Measurements from ENCODE around the gene KLK12. TPM values are rescaled to one million over a fixed set of nuclear protein-coding genes. Genes with fewer than 3 reads are reported as not detected.

The KLK12 gene
- total and polyA plus RNA-seq, 8 donors: 0.31 to 1.3 (median 0.44) TPM; not detected in 1

- H3K27me3 ChIP-seq: peaks cover 15 to 98% of the 10 kb centered on the region in 2 donors
These were observed 22.1 kb downstream of the KLK12 start for GRCh38 chr19:51012661-51013190.

GRCh38 chr19:51010066-51010795 lies 24.6 kb downstream of the KLK12 start:
- intact Hi-C loops (cut with DNase I): no loop called here
- TF ChIP-seq, protein P1, sequence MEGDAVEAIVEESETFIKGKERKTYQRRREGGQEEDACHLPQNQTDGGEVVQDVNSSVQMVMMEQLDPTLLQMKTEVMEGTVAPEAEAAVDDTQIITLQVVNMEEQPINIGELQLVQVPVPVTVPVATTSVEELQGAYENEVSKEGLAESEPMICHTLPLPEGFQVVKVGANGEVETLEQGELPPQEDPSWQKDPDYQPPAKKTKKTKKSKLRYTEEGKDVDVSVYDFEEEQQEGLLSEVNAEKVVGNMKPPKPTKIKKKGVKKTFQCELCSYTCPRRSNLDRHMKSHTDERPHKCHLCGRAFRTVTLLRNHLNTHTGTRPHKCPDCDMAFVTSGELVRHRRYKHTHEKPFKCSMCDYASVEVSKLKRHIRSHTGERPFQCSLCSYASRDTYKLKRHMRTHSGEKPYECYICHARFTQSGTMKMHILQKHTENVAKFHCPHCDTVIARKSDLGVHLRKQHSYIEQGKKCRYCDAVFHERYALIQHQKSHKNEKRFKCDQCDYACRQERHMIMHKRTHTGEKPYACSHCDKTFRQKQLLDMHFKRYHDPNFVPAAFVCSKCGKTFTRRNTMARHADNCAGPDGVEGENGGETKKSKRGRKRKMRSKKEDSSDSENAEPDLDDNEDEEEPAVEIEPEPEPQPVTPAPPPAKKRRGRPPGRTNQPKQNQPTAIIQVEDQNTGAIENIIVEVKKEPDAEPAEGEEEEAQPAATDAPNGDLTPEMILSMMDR (IDR thresholded peaks at IDR 0.05): no peak
- peaks cover 0 to 96% of the 10 kb centered on the region in 2 donors for H3K27me3 ChIP-seq

More at GRCh38 chr19:51012661-51013190, 22.1 kb downstream of the KLK12 start:
- TF ChIP-seq, protein P1 (IDR thresholded peaks at IDR 0.05): no peak
- H3K9me3 ChIP-seq: no peaks in the 10 kb centered on the region
- DNase-seq: no peak
- H3K4me3 ChIP-seq: no peak overlapping the region
- no peak overlapping the region for H3K27ac ChIP-seq
- no peaks in the 10 kb centered on the region for H3K36me3 ChIP-seq
- no peak for ATAC-seq
- H3K4me1 ChIP-seq: peaks cover 0 to 4% of the 10 kb centered on the region in 2 donors
- intact Hi-C loops (cut with DNase I): no loop called here

GRCh38 chr19:51009061-51009891 lies 25.5 kb downstream of the KLK12 start:
- DNase-seq (no peak), ATAC-seq (no peak)
- no peaks in the 10 kb centered on the region for H3K9me3 ChIP-seq
- peaks cover 0 to 86% of the 10 kb centered on the region in 2 donors for H3K27me3 ChIP-seq
- intact Hi-C loops (cut with DNase I): no loop called here
- no peaks in the 10 kb centered on the region for H3K4me1 ChIP-seq
- H3K36me3 ChIP-seq: no peaks in the 10 kb centered on the region
- no peak overlapping the region for H3K27ac ChIP-seq
- H3K4me3 ChIP-seq: no peak overlapping the region
- TF ChIP-seq, protein P1 (IDR thresholded peaks at IDR 0.05): no peak

More at GRCh38 chr19:51010066-51010795, 24.6 kb downstream of the KLK12 start:
- Histone ChIP-seq H3K9me3 (no peaks in the 10 kb centered on the region), H3K4me3 (no peak overlapping the region), H3K27ac (no peak overlapping the region), H3K36me3 (no peaks in the 10 kb centered on the region), H3K4me1 (no peaks in the 10 kb centered on the region)
- ATAC-seq (no peak), DNase-seq (no peak)

- TF ChIP-seq, protein P1 (IDR thresholded peaks at IDR 0.05): no peak
- Histone ChIP-seq H3K4me3 (no peak overlapping the region), H3K27ac (no peak overlapping the region), H3K9me3 (peaks cover 0 to 1% of the 10 kb centered on the region in 2 donors), H3K36me3 (no peaks in the 10 kb centered on the region), H3K27me3 (peaks cover 0 to 86% of the 10 kb centered on the region in 2 donors), H3K4me1 (no peaks in the 10 kb centered on the region)
- DNase-seq (no peak), ATAC-seq (no peak)
- intact Hi-C loops (cut with DNase I): no loop called here
These were observed 27.3 kb downstream of the KLK12 start for GRCh38 chr19:51007488-51007887.

GRCh38 chr19:51006406-51006805 lies 28.4 kb downstream of the KLK12 start:
- intact Hi-C loops (cut with DNase I): no loop called here
- TF ChIP-seq, protein P1 (IDR thresholded peaks at IDR 0.05): no peak

More at GRCh38 chr19:51006406-51006805, 28.4 kb downstream of the KLK12 start:
- Histone ChIP-seq H3K9me3 (peaks cover 0 to 2% of the 10 kb centered on the region in 2 donors), H3K4me1 (no peaks in the 10 kb centered on the region), H3K4me3 (no peak overlapping the region), H3K36me3 (no peaks in the 10 kb centered on the region), H3K27ac (no peak overlapping the region), H3K27me3 (peaks cover 0 to 87% of the 10 kb centered on the region in 2 donors)
- ATAC-seq: no peak
- DNase-seq: no peak

All from left lung (tissue), 10 donors.